WTC11 (cell line): ENCODE results near the gene ABCD4.

Experiments
- ARID4B ChIP-seq: sonication (generic); formaldehyde crosslinking; IDR thresholded peaks from 2 replicates; pipeline ENCODE4 v1.8.0; 2023; ENCODE audit warnings: missing genetic modification reagents, mild to moderate bottlenecking, borderline replicate concordance
- CBFB ChIP-seq: sonication (generic); formaldehyde crosslinking; IDR thresholded peaks from 2 replicates; pipeline ENCODE4 v1.8.1; 2022; ENCODE audit warnings: mild to moderate bottlenecking, low read depth, missing genetic modification reagents
- CTCF ChIP-seq: fragments of 200-600 bp; IDR thresholded peaks from 2 replicates; pipeline ENCODE4 v1.8.0; 2022; ENCODE audit warnings: antibody characterized with exemption
- E2F4 ChIP-seq: sonication (generic); formaldehyde crosslinking; IDR thresholded peaks from 2 replicates; pipeline ENCODE4 v1.8.1; 2022; ENCODE audit warnings: low read depth, mild to moderate bottlenecking, moderate library complexity, missing genetic modification reagents, borderline replicate concordance
- ESRRA ChIP-seq: sonication (generic); formaldehyde crosslinking; IDR thresholded peaks from 2 replicates; pipeline ENCODE4 v1.8.1; 2022; ENCODE audit warnings: mild to moderate bottlenecking, missing genetic modification reagents, borderline replicate concordance
- FOXK1 ChIP-seq: sonication (generic); formaldehyde crosslinking; IDR thresholded peaks from 2 replicates; pipeline ENCODE4 v1.8.0; 2022; ENCODE audit warnings: mild to moderate bottlenecking, moderate library complexity, missing genetic modification reagents
- MXD4 ChIP-seq: fragments of 250-450 bp; sonication (Bioruptor Pico); IDR thresholded peaks from 2 replicates; pipeline ENCODE4 v1.8.0; 2021; ENCODE audit warnings: mild to moderate bottlenecking, moderate library complexity, borderline replicate concordance
- NR2C2 ChIP-seq: sonication (generic); formaldehyde crosslinking; IDR thresholded peaks from 2 replicates; pipeline ENCODE4 v1.8.0; 2022; ENCODE audit warnings: mild to moderate bottlenecking, missing genetic modification reagents
- SMAD4 ChIP-seq: sonication (generic); formaldehyde crosslinking; IDR thresholded peaks from 2 replicates; pipeline ENCODE4 v1.8.0; 2022; ENCODE audit warnings: mild to moderate bottlenecking, missing genetic modification reagents
- SP1 ChIP-seq: sonication (generic); formaldehyde crosslinking; conservative IDR thresholded peaks from 2 replicates; pipeline ENCODE4 v1.8.1; 2022; ENCODE audit warnings: missing genetic modification reagents
- USF1 ChIP-seq: sonication (generic); formaldehyde crosslinking; IDR thresholded peaks from 2 replicates; pipeline ENCODE4 v1.8.0; 2022; ENCODE audit warnings: mild to moderate bottlenecking, missing genetic modification reagents
- TF ChIP-seq, protein P1 (sequence below): sonication (generic); formaldehyde crosslinking; conservative IDR thresholded peaks from 2 replicates; pipeline ENCODE4 v1.8.1; 2022; ENCODE audit warnings: mild to moderate bottlenecking, missing genetic modification reagents

GRCh38 chr14:74292061-74292460 is 10.7 kb downstream of the ABCD4 start:
- TF ChIP-seq CTCF, result no peak
- no peak for TF ChIP-seq SP1 (CRISPR knock-in tag)
- TF ChIP-seq MXD4 (CRISPR knock-in tag), result no peak
- no peak for TF ChIP-seq FOXK1
- TF ChIP-seq, protein P1, sequence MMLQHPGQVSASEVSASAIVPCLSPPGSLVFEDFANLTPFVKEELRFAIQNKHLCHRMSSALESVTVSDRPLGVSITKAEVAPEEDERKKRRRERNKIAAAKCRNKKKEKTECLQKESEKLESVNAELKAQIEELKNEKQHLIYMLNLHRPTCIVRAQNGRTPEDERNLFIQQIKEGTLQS (CRISPR knock-in tag), result no peak
- TF ChIP-seq USF1, result no peak
- no peak for TF ChIP-seq ESRRA (CRISPR knock-in tag)
- no peak for TF ChIP-seq ARID4B (CRISPR knock-in tag)
- no peak for TF ChIP-seq SMAD4 (CRISPR knock-in tag)
- TF ChIP-seq E2F4, result no peak
- no peak for TF ChIP-seq NR2C2 (CRISPR knock-in tag)
- no peak for TF ChIP-seq CBFB (CRISPR knock-in tag)
